Renal cortex interstitium (tissue), 15 donors: Measurements from ENCODE around the gene PLAAT4. TPM values are rescaled to one million over a fixed set of nuclear protein-coding genes. Genes with fewer than 3 reads are reported as not detected.

ENCODE experiments used
- DNase-seq, 11 donors: peaks; one replicate each; pipeline ENCODE4 v3.0.0-alpha.2; 2013; ENCODE audit warnings: low read depth in 9 of 11, low spot score in 4 of 11; ENCODE audit errors: extremely low read depth in 1 of 11
- long read RNA-seq, 16 experiments: transcript quantifications; one replicate each; lab custom pipeline, GENCODE V29; 2026
- polyA plus RNA-seq, 3 donors: library from polyadenylated mRNA; unstranded; fragments of 120-200 nt; gene quantifications; one replicate each; pipeline ENCODE4 v1.2.1, GENCODE V29; 2013; ENCODE audit not compliant: insufficient read length in 3 of 3

PLAAT4 gene, protein sequence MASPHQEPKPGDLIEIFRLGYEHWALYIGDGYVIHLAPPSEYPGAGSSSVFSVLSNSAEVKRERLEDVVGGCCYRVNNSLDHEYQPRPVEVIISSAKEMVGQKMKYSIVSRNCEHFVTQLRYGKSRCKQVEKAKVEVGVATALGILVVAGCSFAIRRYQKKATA
- 10 to 100 TPM in 1 of 3 donors, 1 to 10 TPM in 2; 7.1 to 13.2 (median 7.1) TPM for polyA plus RNA-seq
- long read RNA-seq, donor 1, transcript RARRES3-201 (4 exons, 749 nt) = major isoform, 8 of 9 reads
- long read RNA-seq, donor 1, partial matches to known transcripts = 0 of 9 reads
- long read RNA-seq, donor 1, other reads (novel, unspliced or antisense) = 0 of 9 reads
- long read RNA-seq, donor 2, partial matches to known transcripts = 0 of 4 reads
- long read RNA-seq, donor 2, other reads (novel, unspliced or antisense) = 0 of 4 reads
- long read RNA-seq, donor 3, transcript RARRES3-201 (4 exons, 749 nt) = major isoform, 9 of 9 reads
- long read RNA-seq, donor 3, partial matches to known transcripts = 0 of 9 reads
- long read RNA-seq, donor 3, other reads (novel, unspliced or antisense) = 0 of 9 reads
- long read RNA-seq, donor 4, partial matches to known transcripts = 0 of 4 reads
- long read RNA-seq, donor 4, other reads (novel, unspliced or antisense) = 0 of 4 reads
- long read RNA-seq, donor 5 = 0 reads
- long read RNA-seq, donor 6, transcript RARRES3-201 (4 exons, 749 nt) = major isoform, 6 of 6 reads
- long read RNA-seq, donor 6, partial matches to known transcripts = 0 of 6 reads
- long read RNA-seq, donor 6, other reads (novel, unspliced or antisense) = 0 of 6 reads
- long read RNA-seq, donor 7, partial matches to known transcripts = 0 of 3 reads
- long read RNA-seq, donor 7, other reads (novel, unspliced or antisense) = 0 of 3 reads
- long read RNA-seq, donor 8, transcript RARRES3-201 (4 exons, 749 nt) = major isoform, 10 of 51 reads
- long read RNA-seq, donor 8, partial matches to known transcripts = 17 of 51 reads
- long read RNA-seq, donor 8, other reads (novel, unspliced or antisense) = 24 of 51 reads
- long read RNA-seq, donor 9, partial matches to known transcripts = 0 of 2 reads
- long read RNA-seq, donor 9, other reads (novel, unspliced or antisense) = 0 of 2 reads
- long read RNA-seq, donor 10, transcript RARRES3-201 (4 exons, 749 nt) = major isoform, 7 of 7 reads
- long read RNA-seq, donor 10, partial matches to known transcripts = 0 of 7 reads
- long read RNA-seq, donor 10, other reads (novel, unspliced or antisense) = 0 of 7 reads
- long read RNA-seq, donor 11, partial matches to known transcripts = 0 of 3 reads
- long read RNA-seq, donor 11, other reads (novel, unspliced or antisense) = 0 of 3 reads
- long read RNA-seq, donor 12, partial matches to known transcripts = 0 of 3 reads
- long read RNA-seq, donor 12, other reads (novel, unspliced or antisense) = 0 of 3 reads
- long read RNA-seq, donor 13 = 0 reads
- long read RNA-seq, donor 14, transcript RARRES3-201 (4 exons, 749 nt) = major isoform, 6 of 6 reads
- long read RNA-seq, donor 14, partial matches to known transcripts = 0 of 6 reads
- long read RNA-seq, donor 14, other reads (novel, unspliced or antisense) = 0 of 6 reads
- long read RNA-seq, donor 15, partial matches to known transcripts = 0 of 1 reads
- long read RNA-seq, donor 15, other reads (novel, unspliced or antisense) = 0 of 1 reads
- long read RNA-seq, donor 16, transcript RARRES3-201 (4 exons, 749 nt) = major isoform, 12 of 13 reads
- long read RNA-seq, donor 16, partial matches to known transcripts = 0 of 13 reads
- long read RNA-seq, donor 16, other reads (novel, unspliced or antisense) = 0 of 13 reads

DNA sequence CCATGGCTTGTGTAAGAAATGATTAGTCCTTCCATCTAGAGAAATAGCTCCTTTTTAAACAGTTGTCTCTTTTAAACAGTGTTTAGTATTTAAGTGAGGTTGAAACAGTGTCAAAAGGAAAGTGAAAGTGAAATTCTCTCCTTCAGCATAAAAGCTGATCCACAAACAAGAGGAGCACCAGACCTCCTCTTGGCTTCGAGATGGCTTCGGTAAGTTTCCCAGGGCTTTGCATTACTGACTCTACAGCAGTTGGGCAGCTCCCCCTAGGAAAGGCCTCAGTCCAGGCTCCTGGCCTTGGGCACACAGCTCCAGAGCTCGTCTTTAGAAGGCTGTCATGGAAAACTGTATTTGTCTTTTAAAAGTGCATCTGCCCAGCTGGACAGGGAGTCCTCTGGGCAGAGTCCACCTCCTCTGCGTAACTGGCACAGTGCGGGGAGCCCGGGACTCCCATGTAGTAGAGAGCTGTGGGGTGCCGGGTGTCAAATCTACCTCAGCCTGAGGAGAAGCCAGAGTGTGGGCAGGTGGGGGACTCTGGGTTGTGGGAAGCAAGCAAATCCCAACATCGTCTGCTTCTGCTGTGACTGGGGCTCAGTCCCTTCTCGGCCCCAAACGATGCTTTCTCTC lies at the start of gene PLAAT4:
TSS of gene PLAAT4 (plus strand) at position 140 of the 624 bp plus-strand sequence. CDS start at position 201, 61 bp downstream.
- peak in 1 of 11 donors; percentile 29 for DNase-seq

DNA sequence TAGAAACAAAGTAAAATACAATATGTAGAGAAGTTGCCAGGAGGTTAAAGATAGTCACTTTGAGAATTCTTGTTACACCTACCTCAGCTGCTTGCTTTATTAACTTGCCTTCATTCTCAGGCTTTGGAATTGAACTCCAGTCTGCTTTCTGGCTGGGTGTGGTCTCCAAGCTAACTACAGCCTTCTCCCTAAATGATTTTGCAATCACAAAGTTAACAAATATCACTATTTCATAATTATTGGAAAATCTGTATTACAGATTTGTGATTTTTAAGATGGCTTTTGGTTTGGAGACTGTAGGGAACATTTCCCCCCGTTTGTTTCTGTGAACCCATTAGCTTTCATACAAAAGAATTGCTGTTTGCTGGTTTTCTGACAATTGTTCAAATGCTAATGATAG lies 47.8 kb upstream of the PLAAT4 start:
- DNase-seq = no peak

DNA sequence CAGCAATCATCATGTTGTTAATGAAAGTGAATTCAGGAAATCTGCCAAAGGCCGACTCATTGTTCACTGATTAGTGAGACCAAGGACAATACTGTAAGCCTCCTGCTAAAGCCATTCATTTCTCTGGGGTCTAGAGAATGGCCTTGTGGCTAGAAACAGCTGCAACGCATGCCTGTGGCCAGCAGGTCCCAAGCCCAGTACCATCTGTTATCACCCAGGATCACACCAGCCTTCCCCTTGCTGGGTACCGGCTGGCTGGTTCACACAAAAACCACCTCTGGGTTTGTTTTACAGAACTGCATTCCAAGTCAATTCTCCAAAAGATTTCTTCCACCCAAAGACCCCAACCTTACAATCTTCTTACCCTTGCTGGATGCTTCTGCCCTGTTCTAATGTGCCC lies 46.7 kb upstream of the PLAAT4 start:
- DNase-seq = no peak

DNA sequence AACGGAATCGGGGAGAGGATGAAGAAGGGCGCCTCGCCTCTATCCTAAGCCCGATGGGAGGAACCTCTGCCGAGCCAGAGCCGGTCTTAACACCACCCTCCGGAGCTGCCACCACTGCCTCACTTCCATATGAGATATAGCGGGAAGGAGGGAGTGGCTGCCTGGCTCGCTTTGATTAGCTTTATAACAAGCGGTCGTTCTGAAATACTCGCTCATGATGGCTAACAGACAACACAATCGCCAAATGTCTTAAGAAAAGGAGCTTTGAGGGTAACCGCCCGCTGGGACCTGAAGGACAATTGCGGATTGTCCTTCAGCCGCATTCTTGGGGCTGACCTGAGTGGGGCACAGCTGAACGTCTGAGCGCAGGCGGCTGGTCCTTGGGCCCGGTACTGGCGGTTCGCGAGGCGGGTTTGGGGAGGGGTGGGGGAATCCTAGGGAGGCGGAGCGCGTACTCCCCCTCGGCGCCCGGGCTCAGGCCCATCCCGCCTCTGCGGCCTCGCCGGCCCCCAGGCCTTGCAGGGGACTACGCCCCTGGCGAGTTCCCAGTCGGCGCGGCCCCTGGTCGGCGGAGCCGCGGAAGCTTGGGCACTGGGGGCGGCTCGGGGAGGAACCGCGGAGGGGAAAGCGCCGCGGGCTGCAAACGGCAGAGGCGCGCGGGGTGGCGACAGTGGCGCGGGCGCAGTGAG lies 45.9 kb upstream of the PLAAT4 start, which contains the start of gene PLAAT5:
TSS of gene PLAAT5 (minus strand) at position 617 of the 689 bp plus-strand sequence. CDS start at position 484, 133 bp downstream.
- DNase-seq = peak in 3 of 11 donors; percentile 23 to 27 (median 26)

DNA sequence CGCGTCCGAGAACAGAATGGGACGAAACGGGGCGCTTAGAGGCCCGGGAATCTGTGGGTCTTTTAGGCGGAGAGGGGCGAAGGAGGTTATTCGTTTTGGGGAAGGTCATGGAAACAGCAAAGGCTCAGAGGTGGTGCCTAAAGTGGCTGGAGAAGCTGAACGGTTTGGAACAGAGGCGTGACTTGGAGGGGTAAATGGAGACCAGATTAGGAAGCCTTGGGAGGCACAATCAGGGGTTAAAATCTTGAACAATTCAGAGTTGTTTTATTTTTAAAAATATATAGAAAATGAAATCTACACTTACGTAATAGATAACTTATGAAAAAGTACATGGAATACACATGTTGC lies 45.4 kb upstream of the PLAAT4 start:
- no peak for DNase-seq

DNA sequence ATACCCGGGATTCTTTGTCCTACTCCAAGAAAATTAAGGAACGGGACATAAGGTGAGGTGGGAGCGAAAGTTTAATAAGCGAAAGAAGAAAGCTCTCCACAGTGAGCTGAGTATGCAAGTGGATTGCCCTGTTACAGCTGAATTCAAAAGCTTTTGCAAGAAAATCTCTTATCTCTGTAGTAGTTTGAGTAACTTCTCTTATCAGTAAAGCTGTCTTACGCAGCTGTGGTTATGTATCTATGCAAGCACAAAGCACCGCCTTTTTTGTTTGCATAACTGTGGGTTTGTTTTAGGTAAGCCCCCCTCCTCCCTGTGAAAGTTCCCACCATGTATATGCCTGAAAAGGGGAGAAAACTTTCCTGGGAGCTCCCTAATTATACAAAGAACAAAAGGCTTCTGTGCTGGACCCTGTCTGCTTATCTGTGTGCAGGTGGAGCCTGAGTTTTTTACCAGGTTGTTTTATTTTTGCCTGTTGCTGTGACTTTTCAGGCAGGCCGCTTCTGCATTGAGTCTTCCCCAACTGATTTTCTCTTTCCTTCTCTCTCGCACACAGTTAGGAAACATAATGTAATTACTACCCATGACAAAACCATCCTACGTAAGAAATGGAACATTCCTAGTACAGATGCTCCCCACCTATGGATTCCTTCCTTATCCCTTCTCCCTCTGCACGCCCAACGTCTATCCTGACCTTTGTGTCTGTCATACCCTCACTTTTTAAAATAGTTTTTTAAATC lies 44.8 kb upstream of the PLAAT4 start:
- no peak for DNase-seq

DNA sequence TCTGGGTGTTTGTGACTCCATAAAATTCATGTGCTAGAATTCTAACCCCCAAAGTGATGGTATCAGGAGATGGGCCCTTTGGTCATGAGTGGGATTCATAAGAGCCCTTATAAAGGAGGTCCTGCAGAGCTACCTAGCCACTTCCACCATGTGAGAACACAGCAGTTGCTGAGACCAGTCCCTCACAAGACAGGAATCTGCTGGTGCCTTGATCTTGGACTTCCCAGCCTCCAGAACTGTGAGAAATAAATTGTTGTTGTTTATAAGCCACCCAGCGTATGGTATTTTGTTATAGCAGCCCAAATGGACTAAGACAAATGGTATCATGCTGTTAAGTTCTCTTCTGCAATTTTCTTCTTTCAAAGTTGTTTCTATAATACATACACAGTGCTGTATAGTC lies 44.2 kb upstream of the PLAAT4 start:
- no peak for DNase-seq

DNA sequence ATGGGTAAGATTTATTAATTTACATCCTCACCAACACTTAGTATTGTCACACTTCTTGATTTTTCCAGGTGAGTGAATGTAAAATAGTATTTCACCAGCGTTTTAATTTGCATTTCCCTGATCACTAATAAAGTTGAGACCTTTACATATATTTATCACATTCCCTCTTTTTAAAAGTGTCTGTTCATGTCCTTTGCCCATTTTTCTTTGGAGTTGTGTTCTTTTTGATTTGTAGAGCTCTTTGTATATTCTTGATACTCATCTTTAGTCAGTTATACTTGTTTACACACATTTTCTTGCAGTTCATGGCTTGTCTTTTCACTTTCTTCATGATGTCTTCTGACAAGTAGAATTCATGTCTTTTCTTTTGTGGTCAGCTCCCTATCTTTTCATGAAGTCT lies 43.5 kb upstream of the PLAAT4 start:
- DNase-seq = no peak

DNA sequence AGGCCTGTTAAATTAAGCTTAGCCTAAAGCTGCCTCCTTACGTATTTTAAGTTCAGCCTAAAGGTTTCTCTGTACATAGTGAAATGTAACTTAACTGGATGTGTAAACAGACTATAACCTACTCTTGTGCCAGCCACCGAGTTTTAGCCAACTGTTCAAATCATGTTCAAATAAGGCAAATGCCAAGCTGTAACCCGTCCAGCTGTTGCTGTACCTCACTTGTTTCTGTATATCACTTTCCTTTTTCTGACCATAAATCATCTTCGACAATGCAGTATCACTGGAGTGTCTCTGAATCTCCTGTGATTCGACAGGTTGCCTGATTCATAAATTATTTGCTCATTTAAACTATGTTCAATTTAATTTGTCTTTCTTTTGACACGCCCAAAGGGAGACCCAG lies 41.6 kb upstream of the PLAAT4 start:
- no peak for DNase-seq

DNA sequence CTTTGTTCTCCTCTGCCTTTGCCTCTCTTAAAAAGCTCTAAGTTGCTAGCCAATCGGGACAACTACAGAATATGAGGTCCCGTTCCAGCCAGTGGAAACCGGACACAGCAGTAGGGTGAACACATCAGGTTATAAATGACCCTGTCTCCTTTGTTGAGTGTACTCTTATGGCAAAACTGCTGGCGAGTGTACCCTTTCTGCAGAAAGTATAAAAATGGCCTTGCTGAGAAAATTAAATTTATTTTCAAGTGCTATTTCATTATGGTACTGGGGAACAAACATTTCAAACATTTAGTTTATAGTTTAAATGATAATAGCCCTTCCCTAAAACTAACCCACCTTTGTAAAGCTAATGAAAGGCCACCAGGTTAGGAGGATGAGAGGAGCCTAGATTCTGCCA lies 36.7 kb upstream of the PLAAT4 start:
- DNase-seq = no peak

DNA sequence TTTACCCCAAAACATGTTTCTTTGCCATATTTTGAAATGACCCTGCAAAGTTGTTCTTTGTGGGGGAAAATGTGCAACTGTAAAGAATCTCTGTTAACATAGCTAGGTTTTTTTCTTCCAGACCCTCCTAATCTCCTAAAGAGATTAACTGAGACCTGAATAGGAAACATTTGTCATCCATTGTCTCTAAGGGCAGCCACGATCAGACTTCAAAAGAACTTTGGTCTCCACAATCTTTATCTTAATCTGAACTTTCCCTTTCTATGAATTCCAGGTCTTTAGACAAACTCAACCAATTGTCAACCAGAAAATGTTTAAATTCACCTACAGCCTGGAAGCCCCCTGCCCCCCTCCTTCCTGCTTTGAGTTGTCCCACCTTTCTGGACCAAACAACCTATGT lies 35.4 kb upstream of the PLAAT4 start:
- DNase-seq = no peak

DNA sequence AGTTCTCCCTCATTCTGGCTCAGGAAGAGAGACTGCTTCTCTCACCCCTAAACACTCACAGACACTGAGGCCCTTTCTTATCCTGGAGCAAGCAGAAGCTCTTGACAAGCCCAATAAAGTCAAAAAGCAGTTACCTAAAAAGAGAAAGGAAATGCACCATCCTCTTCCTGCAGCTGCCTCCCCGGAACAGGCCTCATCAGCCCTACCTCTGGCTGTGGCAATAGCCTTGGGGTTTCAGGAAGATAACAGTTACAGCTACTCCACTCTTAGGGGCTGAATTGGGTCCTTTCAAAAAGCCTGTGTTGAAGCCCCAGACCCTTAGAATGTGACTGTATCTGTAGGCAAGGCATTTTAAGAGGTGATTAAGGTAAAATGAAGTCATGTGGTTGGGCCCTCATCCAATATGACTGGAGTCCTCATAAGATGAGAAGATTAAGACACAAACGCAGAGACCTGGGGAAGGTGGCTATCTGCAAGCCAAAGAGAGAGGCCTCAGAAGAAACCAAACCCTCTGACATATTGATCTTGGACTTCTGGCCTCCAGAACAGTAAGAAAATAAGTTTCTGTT lies 34.3 kb upstream of the PLAAT4 start:
- DNase-seq = no peak

DNA sequence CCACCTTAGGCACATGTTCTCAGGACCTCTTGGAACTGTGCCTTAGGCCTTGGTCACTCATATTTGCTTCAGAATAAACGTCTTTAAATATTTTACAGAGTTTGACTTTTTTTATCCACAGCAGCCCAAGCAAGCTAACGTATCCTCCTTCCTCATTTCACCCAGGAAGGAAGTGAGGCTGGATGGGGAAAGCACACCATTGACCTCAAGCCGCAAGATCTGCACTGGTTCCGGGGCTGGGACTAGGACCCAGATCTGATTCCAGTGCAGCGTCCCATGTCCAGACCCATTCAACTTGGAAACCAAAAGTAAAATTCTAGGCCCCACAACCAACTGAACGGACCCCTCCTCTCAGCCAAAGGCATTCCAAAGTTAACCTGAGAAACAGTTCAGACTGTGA lies 33.1 kb upstream of the PLAAT4 start:
- no peak for DNase-seq

DNA sequence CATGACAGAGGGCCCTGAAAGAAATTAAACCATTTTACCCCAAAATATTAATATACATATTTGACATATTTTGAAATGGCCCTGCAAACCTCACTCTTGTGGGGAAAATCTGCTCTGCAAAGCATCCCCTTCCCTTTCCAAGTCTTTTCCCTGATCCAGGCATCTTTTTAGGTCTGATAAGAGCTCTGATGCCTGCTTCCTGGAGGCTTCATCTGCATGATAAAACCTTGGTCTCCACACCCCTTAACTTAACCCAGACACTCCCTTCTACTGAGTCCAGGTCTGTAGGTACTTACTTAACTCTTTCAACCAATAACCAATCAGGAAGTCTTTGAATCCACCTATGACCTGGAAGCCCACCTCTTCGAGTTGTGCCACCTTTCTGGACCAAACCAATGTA lies 32.6 kb upstream of the PLAAT4 start:
- no peak for DNase-seq

DNA sequence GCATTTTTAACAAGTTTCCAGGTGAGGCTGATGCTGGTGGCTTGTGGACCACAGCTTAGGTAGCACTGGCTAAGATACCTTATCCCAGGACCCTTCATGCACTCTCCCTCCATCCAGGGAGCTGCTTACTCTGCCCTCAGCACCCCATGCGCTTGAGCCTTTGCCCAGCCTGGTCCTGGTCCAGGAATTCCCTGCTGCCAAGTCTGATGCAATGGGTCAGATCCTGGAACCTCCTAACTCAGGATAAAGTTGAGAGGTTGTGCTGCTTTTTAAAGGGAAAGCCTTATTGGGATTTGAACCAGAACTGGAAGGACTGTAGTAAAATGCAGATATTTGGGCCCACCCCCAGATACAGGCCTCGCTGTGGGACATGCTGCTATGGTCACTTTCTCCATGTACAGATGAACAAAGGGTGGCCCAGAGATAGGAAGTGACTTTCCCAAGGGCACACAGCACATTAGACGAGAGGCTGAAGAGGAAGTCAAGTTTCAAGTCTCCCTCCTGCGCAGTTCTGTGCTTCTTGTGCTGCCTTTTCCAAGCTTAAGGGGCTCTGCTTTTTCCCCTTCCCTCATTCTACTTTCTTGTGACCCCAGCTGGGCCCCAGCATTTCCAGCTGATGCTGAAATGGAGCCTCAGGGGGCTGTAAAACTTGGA lies 31.5 kb upstream of the PLAAT4 start:
- no peak for DNase-seq
